ENCODE data around the gene ZBTB1.

ZBTB1 gene, protein sequence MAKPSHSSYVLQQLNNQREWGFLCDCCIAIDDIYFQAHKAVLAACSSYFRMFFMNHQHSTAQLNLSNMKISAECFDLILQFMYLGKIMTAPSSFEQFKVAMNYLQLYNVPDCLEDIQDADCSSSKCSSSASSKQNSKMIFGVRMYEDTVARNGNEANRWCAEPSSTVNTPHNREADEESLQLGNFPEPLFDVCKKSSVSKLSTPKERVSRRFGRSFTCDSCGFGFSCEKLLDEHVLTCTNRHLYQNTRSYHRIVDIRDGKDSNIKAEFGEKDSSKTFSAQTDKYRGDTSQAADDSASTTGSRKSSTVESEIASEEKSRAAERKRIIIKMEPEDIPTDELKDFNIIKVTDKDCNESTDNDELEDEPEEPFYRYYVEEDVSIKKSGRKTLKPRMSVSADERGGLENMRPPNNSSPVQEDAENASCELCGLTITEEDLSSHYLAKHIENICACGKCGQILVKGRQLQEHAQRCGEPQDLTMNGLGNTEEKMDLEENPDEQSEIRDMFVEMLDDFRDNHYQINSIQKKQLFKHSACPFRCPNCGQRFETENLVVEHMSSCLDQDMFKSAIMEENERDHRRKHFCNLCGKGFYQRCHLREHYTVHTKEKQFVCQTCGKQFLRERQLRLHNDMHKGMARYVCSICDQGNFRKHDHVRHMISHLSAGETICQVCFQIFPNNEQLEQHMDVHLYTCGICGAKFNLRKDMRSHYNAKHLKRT

DNA sequence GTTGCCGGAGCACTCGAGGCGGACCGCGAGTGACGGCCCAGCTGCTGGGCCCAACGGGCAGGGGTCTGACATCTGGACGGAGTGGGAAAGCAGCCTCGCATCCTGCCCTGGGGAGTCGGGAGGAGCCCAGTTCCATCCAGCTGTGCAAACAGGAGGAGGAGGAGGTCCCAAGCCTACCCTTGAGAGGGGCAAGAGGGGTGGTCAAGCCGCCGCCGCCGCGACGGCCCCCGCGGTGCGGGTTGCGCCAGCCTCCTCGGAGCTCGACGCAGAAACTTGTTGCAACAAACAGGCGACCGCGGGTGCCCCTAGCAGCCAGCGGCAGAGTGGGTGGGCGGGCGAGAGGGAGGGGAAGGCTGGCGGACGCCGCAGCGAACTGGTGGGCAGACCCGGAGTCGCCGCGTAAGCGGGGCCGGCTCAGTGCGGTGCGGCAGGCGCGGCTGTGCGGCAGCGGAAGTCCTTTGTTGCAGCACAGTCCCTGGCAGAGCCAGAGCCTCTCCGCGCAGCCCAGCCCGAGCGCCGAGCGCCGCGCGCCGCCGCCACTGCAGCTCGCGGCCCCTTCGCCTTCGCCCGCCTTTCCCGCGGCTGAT is at the start of gene ZBTB1:
Gene ZBTB1, plus strand, starts transcription at position 461 of the 587 bp plus-strand sequence. CDS start 16,735 bp downstream, outside the sequence.
- DNase-seq = peak; percentile 70

DNA sequence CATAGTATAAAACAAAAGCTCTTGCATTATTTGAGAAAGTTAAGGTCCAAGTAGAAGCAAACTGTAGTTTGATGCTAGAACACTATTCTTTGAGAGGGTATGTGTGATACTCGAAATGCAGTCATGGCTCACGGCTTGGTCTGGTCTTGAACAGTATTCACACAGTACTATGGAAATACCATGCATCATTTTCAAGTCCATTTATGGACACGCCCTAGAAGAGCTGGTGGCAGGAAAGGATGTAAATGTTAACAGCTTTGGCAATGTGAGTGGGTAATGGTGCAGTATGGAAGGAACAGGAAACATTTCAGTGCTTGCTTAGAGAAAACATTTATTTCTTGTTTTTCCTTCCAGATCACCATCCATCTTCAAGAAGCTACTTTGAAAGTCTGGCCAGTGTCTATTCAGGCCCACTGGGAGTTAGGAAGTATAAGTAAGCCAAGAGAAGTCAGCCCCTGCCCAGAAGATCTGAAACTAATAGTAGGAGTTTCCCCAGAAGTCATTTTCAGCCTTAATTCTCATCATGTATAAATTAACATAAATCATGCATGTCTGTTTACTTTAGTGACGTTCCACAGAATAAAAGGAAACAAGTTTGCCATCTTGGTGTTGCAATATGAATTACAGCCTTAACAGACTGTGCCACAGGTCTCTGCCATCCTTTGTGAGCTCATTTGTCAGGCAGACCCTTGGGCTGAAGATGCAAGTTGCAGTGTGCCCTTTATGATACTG is 45.0 kb upstream of the ZBTB1 start:
- DNase-seq = no peak

DNA sequence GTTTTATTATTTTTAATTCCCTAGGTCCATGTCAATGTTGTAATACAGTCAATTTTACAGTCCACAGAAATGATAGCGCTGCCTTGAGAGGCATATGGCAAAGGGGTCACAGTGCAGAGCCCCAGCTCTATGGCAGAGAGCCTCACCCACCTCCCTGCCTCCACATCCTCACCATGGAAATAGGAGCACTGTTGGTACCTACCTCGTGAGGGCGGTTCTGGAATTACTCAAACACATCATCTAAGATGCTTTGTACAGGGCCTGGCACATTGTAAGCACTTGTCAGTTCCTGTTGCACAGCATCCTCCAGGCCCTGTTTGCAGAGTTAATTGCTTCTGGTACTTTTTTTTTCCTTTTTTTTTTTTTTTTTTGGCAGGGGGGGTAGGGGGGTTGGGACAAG is 43.3 kb upstream of the ZBTB1 start:
- DNase-seq = no peak

DNA sequence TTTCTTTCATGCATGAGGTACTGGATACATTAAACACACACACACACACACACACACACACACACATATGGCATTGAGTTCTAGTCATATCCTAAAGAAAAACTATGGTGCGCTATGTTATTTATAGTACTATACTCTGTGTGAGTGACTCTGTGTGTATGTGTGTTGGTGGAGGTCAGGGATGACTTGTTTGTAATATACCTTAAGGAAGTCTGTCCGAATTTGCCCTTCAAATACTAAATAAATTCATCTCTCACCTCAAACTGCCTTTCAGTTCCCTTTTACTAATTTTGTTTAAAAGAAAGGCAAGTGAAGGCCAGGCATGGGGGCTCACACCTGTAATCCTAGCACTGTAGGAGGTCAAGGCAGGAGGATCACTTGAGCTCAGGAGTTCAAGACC is 41.4 kb upstream of the ZBTB1 start:
- DNase-seq = no peak

DNA sequence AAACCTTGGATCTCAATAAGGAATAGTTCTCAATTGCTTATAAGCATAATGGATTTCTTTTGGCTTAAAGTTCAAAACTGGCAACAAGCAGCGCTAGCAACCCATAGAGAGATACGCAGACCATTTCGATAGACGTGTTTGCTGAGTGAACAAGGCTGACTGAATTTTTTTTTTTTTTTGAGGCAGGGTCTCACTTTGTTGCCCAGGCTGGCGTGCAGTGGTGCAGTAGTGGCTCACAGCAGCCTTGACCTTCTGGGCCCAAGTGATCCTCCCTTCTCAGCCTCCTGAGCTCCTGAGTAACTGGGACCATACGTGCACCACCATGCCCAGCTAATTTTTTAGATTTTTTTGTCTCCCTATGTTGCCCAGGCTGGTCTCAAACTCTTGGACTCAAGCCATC is 40.7 kb upstream of the ZBTB1 start:
- DNase-seq = no peak

DNA sequence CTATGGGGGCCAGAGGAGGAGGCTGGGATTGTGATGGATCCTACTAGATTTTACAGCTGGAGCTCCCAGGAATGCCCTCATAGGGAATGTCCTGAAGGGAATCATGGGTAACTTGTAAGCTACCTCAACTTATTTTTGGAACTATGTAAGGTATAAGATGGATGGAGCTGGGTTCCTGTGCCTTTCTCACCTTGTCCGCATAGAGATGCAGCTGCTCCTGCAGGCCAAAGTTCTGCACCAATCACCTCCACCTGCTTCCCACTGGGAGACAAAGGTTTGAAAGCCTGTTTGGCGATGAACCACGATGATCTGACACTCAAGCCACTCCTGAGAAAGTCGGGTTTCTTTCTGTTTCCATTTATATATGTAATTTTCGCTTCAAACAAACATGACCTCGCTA is 39.9 kb upstream of the ZBTB1 start:
- no peak for DNase-seq

DNA sequence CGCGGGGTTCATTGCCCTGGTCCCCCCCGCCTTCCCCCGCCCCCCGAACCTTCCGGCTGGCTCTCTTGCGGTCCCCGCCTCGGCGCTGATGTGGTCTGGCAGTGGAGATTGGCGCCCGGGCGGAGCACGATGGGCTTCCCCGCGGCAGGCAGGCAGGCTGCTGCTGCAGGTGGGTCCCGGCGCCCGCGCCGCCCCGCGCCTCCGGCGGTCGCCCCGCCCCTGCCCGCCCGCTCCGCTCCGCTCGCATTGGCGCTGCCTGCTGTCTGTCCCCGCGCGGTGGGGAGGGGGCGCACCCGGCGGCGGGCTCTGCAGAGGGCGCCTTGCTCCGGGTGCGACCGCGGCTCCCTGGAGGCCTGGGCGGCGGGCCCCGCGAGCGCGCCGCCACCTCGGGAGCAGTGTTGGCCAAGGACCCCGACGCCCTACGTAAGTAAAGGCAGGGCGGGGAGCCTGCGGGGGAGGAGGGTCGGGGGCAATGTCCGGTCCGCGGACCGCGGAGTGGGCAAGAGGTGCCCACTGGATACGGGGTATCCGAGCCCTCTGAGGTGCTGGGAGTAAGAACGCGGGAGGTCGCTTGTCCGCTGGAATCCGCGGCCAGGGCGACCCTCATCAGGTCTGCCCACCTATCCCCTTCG is 39.3 kb upstream of the ZBTB1 start, which contains the start of gene AKAP5:
Gene AKAP5, plus strand, starts transcription at position 309 of the 632 bp plus-strand sequence. CDS start 2,896 bp downstream, outside the sequence.
- DNase-seq = peak; percentile 50

DNA sequence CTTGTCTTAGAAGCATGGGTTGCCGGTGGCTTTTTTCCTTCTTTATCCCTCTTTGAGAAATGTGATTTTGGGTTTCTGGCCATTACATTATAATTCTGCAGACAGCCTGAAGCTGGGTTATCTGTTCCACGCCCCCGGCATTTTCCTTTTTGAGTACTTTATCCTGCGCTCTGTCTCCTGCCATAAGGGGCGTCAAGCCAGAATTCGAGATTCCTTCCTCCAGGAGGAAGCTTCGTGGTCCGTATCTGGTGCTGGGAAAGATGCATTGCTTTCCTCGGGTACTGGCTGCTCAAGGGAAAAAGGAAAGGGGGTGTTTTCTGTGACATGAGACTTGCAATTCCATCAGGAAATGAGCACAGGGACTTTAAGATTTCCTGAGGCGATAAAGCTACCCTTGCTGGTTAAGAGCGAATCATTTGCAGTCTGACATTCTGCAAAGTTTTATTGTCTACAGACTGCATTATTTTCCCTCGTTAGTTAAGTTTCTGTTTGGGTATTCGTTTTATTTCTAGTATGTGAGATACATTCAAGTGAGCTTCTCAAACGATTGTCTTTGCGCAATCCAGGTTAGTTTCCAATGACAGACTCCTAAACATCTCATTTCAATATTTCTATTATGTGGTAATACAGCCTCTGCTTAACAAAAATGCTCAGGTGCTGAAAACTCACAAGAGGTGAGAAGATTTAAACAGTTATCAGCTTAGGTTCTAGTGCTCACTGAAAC is 38.6 kb upstream of the ZBTB1 start:
- peak; percentile 26 for DNase-seq

DNA sequence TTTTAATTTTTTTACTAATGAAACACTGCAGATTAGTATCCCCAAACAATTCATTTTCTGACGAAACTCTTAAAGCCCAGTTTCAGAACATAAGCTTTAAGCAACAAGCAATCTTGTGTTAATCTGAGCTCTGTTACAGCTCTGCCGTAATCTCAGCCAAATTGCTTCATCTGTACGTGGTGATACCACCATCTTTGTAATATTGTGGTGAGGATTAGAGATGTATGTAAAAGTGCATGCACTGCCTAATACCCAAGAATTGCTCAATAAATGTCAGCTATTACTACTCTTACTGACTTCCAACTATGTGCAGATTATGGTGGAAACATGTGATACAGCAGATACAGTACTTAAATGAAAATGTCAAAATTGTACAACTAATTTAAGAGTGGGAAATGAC is 37.5 kb upstream of the ZBTB1 start:
- no peak for DNase-seq

DNA sequence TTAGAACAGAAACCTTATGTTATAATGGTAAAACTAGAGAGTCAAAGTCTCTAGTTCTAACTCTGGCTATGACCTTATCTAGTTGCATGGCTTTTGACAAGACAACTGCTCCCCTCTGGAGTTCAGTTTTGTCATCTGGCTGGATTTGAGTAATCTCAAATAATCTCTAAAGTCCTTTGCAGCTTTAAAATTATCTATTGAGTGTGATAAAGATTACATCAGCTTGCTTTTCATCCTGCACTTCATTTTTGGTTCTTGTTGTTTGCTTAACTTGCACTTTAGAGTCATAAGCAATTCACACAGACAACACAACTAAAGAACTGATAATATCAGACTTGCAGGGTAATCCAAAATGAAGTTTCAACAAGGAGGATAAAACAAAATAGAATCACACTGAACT is 37.0 kb upstream of the ZBTB1 start:
- no peak for DNase-seq

DNA sequence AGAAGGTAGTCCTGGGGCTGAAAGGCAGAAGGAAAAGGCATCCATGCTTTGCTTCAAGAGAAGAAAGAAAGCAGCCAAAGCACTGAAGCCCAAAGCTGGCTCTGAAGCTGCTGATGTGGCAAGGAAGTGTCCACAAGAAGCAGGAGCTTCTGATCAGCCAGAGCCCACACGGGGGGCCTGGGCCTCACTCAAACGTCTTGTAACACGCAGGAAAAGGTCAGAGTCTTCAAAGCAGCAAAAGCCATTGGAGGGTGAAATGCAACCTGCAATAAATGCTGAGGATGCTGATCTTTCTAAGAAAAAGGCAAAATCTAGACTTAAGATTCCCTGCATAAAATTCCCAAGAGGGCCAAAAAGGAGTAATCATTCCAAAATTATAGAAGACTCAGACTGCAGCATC is 36.1 kb upstream of the ZBTB1 start:
- no peak for DNase-seq

DNA sequence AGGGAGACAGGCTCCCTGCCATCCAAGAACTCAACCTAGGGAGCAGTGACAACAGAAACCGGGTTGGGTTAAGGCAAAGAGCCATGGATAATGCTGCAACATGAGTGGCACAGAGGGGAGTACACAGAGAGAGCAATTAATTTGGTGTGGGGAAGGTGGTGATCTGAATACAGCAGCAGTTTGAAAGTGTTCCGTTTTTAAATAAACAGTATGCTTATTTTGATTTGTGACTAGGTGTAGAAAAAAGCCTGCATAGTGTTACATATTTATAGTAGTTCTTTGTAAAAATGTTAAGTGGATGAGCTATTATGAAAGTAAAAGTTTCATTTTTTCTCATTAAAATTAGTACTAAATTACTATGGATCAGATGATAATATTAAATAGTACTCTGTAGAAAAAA is 30.5 kb upstream of the ZBTB1 start:
- DNase-seq = no peak

DNA sequence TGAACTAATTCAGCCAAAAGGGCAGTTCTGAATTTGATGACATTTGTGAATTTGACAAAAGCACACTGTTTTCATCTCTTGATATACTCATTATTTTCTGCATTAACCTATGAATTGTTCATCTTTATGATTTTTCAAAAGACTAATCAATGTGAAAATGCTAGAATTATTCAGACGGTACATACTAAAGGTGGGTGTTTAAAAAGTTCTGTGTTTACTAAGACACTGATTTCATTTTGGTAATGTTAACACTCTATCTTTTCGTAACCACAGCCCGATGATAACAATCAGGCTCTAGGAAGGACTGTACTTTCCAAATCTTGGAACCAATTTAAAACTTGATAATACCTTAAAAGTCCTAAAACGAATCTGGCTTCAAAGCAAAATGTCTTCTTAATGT is 29.9 kb upstream of the ZBTB1 start:
- no peak for DNase-seq

DNA sequence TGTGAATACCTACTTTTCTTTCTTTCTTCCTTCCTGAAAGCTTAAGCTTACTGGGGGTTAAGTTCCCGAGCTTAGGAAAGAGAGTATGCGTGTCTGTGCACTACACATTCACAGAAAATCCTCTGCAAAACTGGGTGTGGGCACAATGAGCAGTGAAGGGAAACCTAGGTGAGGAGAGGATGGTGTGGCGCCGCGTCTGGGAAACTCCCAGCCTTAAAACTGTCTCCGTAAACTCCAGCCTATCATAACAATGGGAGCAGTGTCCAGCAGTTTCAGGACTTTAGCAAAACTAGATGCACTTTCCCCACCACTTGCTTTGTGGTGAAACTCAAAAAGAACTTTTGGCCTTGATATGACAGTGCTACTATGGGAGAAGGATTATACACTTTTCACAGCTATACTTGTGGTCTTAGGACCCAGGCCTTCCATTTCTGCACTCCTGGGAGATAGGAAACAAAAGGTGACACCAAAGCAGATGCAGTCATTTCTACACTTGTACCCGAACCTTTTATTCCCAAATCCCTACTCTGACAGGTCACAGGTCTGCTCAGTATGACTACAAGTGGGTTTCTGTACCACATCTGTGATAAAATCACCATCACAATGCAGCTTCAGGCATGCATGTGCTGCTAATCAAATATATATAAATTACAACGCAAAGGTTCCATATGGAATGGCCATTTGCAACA is 28.8 kb upstream of the ZBTB1 start:
- DNase-seq = no peak

DNA sequence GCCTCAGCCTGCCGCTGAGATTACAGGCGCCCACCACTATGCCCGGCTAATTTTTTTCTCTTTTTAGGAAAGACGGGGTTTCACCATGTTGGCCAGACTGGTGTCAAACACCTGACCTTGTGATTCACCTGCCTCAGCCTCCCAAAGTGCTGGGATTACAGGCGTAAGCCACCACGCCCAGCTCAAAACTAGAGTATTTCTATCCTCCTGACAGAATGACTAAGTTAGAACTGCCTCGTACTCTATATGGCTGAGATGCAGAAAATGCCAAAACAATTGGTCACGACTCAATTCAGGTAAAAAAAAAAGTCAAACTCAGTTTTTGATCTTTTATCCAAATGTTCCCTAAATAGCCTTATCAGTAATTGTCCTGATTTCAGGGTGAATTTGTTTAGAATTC is 28.1 kb upstream of the ZBTB1 start:
- no peak for DNase-seq

DNA sequence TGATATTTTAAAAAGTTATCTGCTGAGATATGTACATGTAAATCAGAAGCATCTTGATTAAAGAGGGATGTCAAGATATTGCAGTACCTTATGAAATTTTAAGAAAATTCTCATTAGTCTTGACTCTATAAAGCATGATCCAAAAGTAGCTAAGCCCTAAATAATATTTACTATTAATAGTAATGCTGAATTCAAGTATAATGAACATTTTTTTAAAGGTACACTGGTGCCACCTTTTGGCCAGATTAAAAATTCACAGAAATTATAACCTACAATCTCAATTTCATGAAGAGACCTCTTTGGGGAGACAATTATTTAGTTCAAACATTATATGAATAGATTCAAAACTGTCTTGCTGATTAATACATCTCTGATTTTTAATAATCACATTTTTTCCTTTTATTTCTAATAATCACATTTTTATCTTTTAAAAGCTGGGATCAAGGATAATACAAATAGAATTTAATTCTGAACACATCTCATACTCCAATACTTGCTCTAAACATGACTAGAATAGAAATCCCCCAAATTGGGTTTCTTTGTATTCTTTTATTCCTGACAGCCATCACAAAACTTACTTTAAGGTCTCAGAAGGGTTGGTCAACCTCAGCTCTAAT is 25.8 kb upstream of the ZBTB1 start:
- no peak for DNase-seq

DNA sequence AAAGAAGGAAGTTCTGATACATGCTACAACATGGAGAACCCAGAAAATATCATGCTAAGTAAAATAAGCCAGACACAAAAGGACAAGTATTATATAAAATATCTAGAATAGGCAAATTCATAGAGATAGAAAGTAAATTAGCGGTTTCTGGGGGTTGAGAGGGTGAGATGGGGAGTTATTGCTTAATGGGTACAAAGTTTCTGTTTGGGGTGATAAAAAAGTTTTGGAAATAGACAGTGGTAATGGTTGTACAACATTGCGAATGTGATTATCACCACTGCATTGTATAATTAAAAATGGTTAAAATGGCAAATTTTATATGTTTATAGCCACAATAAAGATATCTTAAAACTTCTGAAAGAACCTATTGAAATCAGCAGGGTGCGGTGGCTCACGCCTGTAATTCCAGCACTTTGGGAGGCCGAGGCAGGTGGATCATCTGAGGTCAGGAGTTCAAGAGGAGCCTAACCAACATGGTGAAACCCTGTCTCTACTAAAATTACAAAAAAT is 15.9 kb upstream of the ZBTB1 start:
- DNase-seq = no peak

DNA sequence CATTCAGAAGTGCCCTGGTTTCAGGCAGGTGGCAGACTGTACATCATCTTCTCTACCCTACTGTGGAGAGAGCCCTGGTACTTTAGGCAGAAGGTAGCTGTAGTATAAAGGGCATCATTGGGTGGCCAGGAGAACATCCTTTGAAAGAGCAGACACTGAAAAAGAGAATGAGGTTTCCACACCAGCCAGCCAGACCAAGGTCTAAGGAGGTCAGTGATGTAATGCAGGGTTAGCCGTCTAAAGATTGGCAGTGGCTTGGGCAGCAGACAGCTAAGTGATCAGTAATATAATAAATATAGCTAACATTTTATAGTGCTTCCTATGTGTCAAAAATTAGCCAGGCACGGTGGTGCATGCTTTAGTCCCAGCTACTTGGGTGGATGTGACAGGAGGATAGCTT is 12.9 kb upstream of the ZBTB1 start:
- no peak for DNase-seq

DNA sequence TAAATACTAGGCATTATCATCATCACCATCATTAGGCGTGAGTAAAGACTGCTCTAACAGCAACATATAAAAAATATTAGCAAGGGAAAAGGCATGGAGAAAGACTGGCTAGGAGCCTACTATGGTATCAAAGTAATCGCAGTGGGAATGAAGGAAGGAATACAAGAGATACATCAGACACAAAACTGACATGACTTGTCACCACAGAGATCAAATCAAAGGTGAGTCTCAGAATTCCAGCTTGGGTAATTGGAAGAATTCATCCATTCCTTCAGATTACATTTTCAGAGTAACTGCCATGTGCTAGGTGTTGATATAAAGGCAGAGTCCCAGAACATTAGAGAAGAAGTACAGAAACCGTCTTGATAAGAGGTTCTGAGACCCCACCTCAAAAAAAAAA is 11.1 kb upstream of the ZBTB1 start:
- DNase-seq = no peak

DNA sequence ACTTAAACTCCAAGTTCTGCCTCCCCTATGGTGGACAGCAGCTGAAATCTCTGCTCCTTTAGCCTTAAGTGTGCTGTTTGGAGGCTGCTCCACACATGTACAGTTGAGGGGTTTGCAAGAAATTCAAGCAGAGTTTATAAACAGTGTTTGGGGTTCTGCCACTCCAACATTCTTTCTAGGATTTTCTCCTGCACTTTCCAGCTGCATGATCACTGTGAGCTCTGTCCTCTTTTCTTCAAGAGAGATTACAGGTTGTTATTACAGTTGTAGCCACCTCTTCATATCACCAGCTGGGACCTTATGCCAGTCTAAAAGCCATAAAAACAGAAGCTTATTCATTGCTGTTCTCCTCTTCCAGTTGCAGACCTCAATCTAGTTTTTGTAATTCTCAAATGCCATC is 9.3 kb upstream of the ZBTB1 start:
- DNase-seq = no peak

DNA sequence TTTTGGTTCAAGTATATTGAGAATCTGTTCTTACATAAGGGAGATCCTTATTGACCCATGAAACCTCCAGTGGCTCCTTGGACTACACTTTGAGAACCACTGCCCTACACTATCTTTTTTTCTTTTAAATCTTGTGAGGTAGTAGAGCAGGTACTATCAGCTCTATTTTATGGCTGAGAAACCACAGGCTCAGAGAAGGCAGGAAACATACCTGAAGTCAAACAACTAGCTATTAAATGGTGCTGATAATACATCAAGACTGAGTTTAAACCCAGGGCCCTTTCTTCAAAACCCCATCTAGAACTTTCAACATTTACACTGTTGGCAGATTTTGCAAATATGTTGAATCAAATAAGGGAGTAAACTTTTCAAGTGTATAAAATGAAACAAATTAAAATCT is 7.8 kb upstream of the ZBTB1 start:
- no peak for DNase-seq

All from 8988T (cell line).